Activated gamma-delta T cell treated with anti-CD3 and anti-CD28 coated beads, Interleukin-2, amount 50 U/mL, for 16 hours (primary cell): ENCODE data around the gene IFT52.

Experiments
- DNase-seq: peaks from one replicate; pipeline ENCODE4 v3.0.0-alpha.2; 2020; ENCODE audit warnings: low read depth

The IFT52 gene

GRCh38 chr20:43590392-43591303 is at the start of gene IFT52:
Gene IFT52, plus strand, starts transcription at chr20:43590937. Its CDS starts 3,762 bp downstream, at chr20:43594699.
- peak; percentile 77 for DNase-seq

DNA sequence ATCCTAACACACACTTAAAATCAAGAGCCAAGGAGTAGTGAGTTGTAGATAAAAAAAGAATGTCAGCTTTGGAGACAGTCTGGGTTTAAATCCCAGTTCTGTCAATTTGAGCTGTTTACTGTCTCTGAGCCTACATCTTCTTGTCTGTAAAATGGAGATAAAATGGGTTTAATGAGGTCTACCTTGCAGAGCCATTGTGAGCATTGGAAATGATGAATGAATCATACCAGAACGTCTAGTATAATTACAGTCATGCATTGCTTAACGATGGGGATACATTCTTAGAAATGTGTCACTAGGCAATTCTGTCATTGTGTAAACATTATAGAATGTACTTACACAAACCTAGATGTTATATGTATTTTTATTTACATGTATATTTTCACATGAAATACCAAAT is 49.5 kb upstream of the IFT52 start:
- no peak for DNase-seq

GRCh38 chr20:43542161-43542560 is 48.6 kb upstream of the IFT52 start:
- DNase-seq: no peak

- no peak for DNase-seq
These were observed 48.1 kb upstream of the IFT52 start for GRCh38 chr20:43542674-43543073.

DNA sequence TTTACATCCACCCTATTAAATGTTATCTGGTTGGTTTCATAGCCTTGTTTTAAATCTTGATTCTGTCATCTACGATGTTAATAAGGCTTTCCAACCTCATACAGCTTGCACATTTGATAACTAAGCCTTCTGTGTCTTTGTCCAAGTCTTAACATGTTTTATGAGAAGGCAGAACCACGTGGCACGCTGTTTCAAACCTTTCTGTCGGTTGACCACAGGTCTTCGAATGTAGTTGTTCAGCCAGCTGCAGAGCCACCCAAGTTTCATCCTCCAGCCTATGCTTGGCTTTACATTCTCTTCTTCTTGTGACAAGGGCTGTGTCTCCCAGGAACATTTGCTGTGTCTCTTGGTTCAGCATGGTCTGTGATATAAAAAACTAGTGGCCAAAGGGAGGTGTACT is 47.6 kb upstream of the IFT52 start:
- no peak for DNase-seq

- DNase-seq: no peak
These were observed 46.2 kb upstream of the IFT52 start for GRCh38 chr20:43544501-43544900.

DNA sequence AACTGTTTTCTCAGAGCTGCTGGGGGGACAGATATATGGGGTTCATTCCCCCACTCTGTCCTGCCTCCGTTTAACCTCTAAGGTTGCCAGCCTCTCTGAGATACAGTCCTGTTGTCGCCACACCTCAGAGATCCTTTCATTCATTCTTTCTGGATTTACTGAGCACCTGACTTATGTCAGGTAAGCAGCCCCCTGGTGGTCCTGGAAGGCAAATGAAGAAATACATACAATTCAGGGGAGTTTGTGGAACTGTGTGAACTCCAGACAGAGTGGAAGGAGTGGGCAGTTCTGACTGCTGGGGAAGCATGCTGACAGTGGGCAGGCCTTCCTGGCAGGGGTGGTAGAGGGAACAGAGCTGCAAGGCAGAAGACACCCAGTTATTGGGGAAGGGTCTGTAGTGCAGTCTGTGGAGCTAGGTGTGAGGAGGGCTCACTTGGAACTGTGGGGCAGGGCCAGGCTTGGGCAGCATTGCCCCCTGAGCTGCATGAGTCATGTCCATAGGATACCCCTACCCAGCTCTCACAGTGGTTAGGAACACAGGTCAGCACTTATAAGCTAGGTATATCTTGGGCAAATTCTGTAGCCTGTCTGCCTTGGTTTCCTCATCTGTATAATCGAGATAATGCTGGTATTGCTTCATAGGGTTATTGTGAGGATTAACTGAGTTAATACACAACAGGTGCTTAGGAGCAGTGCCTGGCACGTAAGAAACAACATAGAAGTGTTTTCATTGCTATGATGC is 44.7 kb upstream of the IFT52 start:
- no peak for DNase-seq

GRCh38 chr20:43548273-43548880 is 42.4 kb upstream of the IFT52 start:
- DNase-seq: no peak

GRCh38 chr20:43549416-43550065 is 41.2 kb upstream of the IFT52 start:
- DNase-seq: no peak

GRCh38 chr20:43550456-43550855 is 40.3 kb upstream of the IFT52 start:
- DNase-seq: no peak

GRCh38 chr20:43554369-43554768 is 36.4 kb upstream of the IFT52 start:
- DNase-seq: no peak

- DNase-seq: no peak
These were observed 32.2 kb upstream of the IFT52 start, which contains the start of gene SGK2 for GRCh38 chr20:43558412-43559146. Gene SGK2, plus strand, starts transcription at chr20:43559027. Its CDS starts 7,469 bp downstream, at chr20:43566496.

DNA sequence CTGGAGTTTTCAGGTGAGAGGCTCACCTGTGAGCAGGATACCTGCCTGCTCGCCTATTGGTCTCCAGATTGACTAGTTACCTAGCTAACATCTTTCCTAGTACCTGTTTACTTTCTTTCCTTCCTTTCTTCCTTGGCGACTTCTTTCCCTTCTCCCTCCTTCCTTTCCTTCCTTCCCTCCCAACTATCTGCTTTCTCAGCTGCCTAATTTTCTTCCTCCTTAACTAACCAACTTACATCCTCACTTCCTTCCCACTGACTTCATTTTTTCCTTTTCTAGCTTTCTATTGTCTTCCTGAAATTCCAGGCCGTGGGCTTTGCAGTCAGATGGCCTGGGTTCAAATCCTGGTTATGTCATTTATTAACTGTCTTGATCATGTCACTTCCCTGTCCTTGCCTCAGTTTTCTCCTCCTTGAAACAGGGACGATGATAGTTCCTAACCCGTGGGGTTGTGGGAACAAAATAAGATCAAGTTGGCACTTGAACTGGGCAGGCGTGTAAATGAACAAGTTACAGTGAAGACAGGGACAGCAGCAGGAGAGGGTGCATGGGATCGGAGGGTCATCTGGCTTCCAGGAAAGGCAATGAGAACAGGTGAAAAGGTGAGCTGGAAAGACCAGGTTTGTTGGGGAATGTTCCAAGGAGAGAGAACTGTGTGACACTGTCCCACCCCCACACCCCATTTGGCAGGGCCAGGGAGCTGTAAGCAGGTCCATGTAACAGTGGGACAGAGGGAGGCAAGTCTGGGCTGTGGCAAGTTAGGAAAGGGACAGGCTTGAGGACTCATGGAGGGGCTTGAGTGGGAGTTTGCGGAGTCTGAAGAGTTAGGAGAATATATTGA is 31.4 kb upstream of the IFT52 start:
- no peak for DNase-seq

DNA sequence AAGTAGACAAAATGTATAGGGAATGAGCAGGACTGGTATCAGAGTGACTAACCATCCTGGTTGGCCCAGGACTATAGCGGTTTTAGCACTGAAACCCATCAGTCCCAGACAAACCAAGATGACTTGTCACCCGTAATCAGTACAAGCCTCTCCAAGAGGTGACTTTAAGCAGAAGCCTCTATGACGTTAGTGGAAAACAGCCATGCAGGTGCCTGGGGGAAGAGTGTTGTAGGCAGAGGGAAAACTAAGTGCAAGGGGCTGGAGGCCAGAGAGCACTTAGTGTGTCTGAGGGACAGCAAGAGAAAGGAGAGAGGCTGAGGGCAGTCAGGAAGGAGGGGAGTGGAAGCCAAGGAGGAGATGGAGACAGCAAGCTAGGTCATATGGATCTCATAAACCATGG is 29.8 kb upstream of the IFT52 start:
- no peak for DNase-seq

DNA sequence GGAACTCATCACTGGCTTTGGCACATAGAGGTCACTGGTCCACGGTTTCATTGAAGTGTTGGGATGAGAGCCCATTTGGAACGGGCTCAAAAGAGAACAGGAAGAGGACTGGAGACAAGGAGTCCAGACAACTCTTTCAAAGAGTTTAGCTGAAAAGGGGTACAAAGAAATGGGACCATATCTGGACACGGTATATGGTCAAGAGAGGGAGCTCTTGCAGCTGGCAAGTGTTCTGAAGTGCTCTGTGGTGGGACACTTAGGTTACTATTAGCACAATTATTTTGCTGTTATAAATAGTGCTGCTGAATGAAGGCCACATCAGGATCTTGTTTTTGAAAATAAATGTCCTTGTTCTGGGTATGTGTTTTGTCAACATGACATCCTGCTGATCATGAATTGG is 27.3 kb upstream of the IFT52 start:
- no peak for DNase-seq

- DNase-seq: no peak
These were observed 26.7 kb upstream of the IFT52 start for GRCh38 chr20:43563991-43564390.

DNA sequence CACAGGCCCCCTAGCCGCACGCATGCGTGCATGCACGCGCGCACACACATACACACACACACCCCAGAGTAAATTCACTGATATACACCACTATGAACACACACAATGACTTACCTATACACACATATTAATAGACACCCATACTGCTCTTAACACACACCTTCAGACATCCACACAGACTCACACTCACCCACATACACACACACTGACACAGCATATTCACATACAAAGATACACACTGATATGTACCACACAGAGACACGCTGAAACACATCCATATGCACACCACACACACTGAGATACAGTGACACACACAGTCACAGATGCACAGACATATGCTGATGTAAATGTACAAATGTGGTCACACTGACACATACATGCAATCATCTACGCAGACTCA is 26.3 kb upstream of the IFT52 start:
- DNase-seq: no peak

GRCh38 chr20:43564993-43565757 is 25.6 kb upstream of the IFT52 start:
- DNase-seq: no peak

DNA sequence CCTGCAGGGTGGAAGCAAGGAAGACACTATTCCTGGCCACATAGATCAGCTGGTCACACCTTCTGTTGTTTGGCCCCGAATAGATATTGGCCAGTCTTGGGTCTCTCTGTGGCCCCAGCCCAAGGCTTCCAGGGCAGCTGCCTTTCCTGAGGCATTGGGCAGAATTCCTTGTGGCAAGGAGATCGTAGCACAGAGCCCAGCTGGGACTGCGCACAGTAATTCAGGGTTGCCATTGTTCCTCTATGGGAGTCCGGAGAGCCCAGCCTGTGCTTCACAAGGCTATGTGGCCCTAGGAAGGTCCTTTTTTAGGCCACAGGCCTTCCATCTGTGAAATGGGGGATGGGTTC is 25.0 kb upstream of the IFT52 start:
- no peak for DNase-seq

DNA sequence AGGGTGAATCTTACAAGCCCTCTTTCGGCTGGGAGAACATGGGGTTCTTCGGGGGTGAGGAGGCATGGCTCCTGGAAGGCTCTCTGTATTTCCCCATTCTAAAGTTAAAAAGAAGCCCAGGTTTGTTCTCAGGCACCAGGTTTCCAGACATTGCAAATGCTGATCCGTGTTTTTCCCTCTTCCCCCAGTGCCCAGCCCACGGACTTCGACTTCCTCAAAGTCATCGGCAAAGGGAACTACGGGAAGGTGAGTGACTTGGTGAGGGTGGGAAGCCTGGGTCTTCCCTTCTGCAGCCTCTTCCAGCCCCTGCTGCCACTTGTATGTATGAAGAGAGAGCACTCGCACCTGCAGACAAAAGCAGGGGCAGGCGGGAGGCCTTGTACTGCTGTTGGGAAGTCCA is 23.3 kb upstream of the IFT52 start:
- no peak for DNase-seq
